ENCODE measurements around the gene ADCY9. TPM values are rescaled to one million over a fixed set of nuclear protein-coding genes. Genes with fewer than 3 reads are reported as not detected.

The ADCY9 gene
- total RNA-seq, 1 experiment from 2014 or later = 7.1 TPM

DNA sequence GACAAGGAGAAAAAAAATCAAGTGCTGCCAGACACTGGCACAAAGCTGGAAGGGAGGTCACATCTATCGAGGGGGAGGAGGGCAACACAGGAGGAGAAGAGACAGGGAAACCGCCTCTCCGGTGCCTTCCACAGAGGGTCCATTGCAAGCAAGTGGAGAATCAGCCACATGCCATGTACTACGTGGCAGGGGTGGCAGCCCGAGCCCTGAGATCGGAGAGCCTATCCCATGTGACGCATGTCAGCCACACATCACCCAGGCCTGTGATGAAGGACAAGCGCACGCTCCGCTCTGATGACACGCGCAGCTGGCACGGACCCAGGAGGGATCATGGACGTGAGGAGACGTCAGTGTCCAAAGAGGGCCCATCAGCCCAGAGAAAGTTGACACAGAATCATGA, 30.1 kb downstream of the ADCY9 start:
- Mint-ChIP-seq H3K4me1 (ENCODE audit: low read depth, unreplicated experiment) (peaks cover 23% of the 10 kb centered on the region), H3K4me3 (ENCODE audit: low read depth, unreplicated experiment) (no peak overlapping the region), H3K9me3 (ENCODE audit: low read depth, unreplicated experiment) (no peaks in the 10 kb centered on the region), H3K36me3 (ENCODE audit: insufficient read depth, unreplicated experiment) (no peaks in the 10 kb centered on the region), H3K27me3 (ENCODE audit: unreplicated experiment) (no peaks in the 10 kb centered on the region), H3K27ac (ENCODE audit: unreplicated experiment) (no peak overlapping the region)
- no peak for DNase-seq
- intact Hi-C loops (cut with micrococcal nuclease; ENCODE audit: unreplicated experiment) = no loop called here
- TF ChIP-seq CTCF (IDR thresholded peaks at IDR 0.05; ENCODE audit: unreplicated experiment) = no peak
- no TSS peak for BruUV-seq (replicated peaks)
- CTCF ChIA-PET = interaction anchor here (0.6 kb wide), 1 partner anchor 544 kb away, joined by 5 read pairs; no protein-coding TSS in a partner anchor

- BruUV-seq (replicated peaks) = no TSS peak
- TF ChIP-seq CTCF (IDR thresholded peaks at IDR 0.05; ENCODE audit: unreplicated experiment) = no peak
- H3K36me3 Mint-ChIP-seq (ENCODE audit: insufficient read depth, unreplicated experiment) = no peaks in the 10 kb centered on the region
- no peak overlapping the region for H3K4me3 Mint-ChIP-seq (ENCODE audit: low read depth, unreplicated experiment)
- DNase-seq = peak; percentile 61
- H3K27ac Mint-ChIP-seq (ENCODE audit: unreplicated experiment) = no peak overlapping the region
- no peaks in the 10 kb centered on the region for H3K9me3 Mint-ChIP-seq (ENCODE audit: low read depth, unreplicated experiment)
- intact Hi-C loops (cut with micrococcal nuclease; ENCODE audit: unreplicated experiment) = no loop called here
- CTCF ChIA-PET = no interaction called here
- H3K27me3 Mint-ChIP-seq (ENCODE audit: unreplicated experiment) = no peaks in the 10 kb centered on the region
- peaks cover 23% of the 10 kb centered on the region for H3K4me1 Mint-ChIP-seq (ENCODE audit: low read depth, unreplicated experiment)
These were observed 30.8 kb downstream of the ADCY9 start for GRCh38 chr16:4085405-4085970.

DNA sequence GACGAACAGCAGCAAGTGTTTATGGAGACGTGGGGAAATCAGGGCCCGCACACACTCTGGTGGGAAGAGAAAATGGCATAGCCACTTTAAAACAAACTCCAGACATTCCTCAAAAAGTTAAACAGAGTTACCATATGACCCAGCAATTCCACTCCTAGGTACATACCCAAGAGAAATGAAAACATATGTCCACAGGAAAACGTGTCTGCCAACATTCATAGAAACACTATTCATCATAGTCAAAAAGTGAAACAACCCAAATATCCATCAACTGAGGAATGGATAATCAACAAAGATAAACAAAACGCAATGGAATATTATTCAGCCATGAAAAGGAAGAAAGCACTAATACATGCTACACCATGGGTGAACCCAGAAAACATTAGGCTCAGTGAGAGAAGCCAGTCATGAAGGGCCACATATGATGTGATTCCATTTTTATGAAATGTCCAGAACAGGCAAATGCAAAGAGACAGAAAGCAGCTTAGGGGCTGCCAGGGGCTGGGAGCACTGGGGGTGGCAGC, 32.8 kb downstream of the ADCY9 start:
- intact Hi-C loops (cut with micrococcal nuclease; ENCODE audit: unreplicated experiment) = no loop called here
- BruUV-seq (replicated peaks) = no TSS peak

GRCh38 chr16:4082474-4083044, 33.7 kb downstream of the ADCY9 start:
- Mint-ChIP-seq H3K9me3 (ENCODE audit: low read depth, unreplicated experiment) (no peaks in the 10 kb centered on the region), H3K4me3 (ENCODE audit: low read depth, unreplicated experiment) (no peak overlapping the region), H3K27me3 (ENCODE audit: unreplicated experiment) (no peaks in the 10 kb centered on the region), H3K27ac (ENCODE audit: unreplicated experiment) (no peak overlapping the region), H3K36me3 (ENCODE audit: insufficient read depth, unreplicated experiment) (no peaks in the 10 kb centered on the region), H3K4me1 (ENCODE audit: low read depth, unreplicated experiment) (peaks cover 23% of the 10 kb centered on the region)
- intact Hi-C loops (cut with micrococcal nuclease; ENCODE audit: unreplicated experiment) = no loop called here
- no peak for DNase-seq
- TF ChIP-seq CTCF (IDR thresholded peaks at IDR 0.05; ENCODE audit: unreplicated experiment) = no peak
- BruUV-seq (replicated peaks) = no TSS peak
- CTCF ChIA-PET = no interaction called here

More for the DNA sequence above, 32.8 kb downstream of the ADCY9 start:
- TF ChIP-seq CTCF (IDR thresholded peaks at IDR 0.05; ENCODE audit: unreplicated experiment) = no peak
- no peak for DNase-seq
- H3K27me3 Mint-ChIP-seq (ENCODE audit: unreplicated experiment) = no peaks in the 10 kb centered on the region
- H3K4me3 Mint-ChIP-seq (ENCODE audit: low read depth, unreplicated experiment) = no peak overlapping the region
- H3K4me1 Mint-ChIP-seq (ENCODE audit: low read depth, unreplicated experiment) = peaks cover 23% of the 10 kb centered on the region
- H3K27ac Mint-ChIP-seq (ENCODE audit: unreplicated experiment) = no peak overlapping the region
- H3K9me3 Mint-ChIP-seq (ENCODE audit: low read depth, unreplicated experiment) = no peaks in the 10 kb centered on the region
- CTCF ChIA-PET = no interaction called here
- no peaks in the 10 kb centered on the region for H3K36me3 Mint-ChIP-seq (ENCODE audit: insufficient read depth, unreplicated experiment)
